Esophagus muscularis mucosa (tissue), 3 donors: ENCODE results near the gene OLFML2B.

ENCODE experiments used
- CTCF ChIP-seq, 3 experiments: fragments of 200-600 bp in 2 of 3; fragments of 450-650 bp in 1 of 3; sonication (generic) in 2 of 3; IDR thresholded peaks; one replicate each; pipeline ENCODE4 v1.5.1; 2017 to 2019; ENCODE audit warnings: antibody characterized with exemption in 3 of 3, mild to moderate bottlenecking in 2 of 3, moderate library complexity in 1 of 3
- EP300 ChIP-seq: sonication (generic); formaldehyde crosslinking; IDR thresholded peaks from one replicate; pipeline ENCODE4 v1.6.1; 2017; ENCODE audit warnings: antibody characterized with exemption

GRCh38 chr1:161989786-161990185 is 33.9 kb downstream of the OLFML2B start:
- TF ChIP-seq CTCF (IDR thresholded peaks at IDR 0.05) (no peak), EP300 (no peak)
